SH-SY5Y (cell line): ENCODE measurements around the gene INAFM2.

Experiments used
- GATA2 ChIP-seq: IDR thresholded peaks from 2 replicates; pipeline ENCODE4 v1.6.1; 2011; ENCODE audit warnings: mild to moderate bottlenecking, low read depth, low read length
- GATA3 ChIP-seq: IDR thresholded peaks from 2 replicates; pipeline ENCODE4 v1.6.1; 2011; ENCODE audit warnings: low read depth, mild to moderate bottlenecking, low read length, moderate library complexity

GRCh38 chr15:40349163-40349562 is 25.7 kb downstream of the INAFM2 start:
- no peak for TF ChIP-seq GATA2
- no peak for TF ChIP-seq GATA3
